Measurements from ENCODE around the gene ASB4. TPM values are rescaled to one million over a fixed set of nuclear protein-coding genes. Genes with fewer than 3 reads are reported as not detected.

The ASB4 gene
- polyA plus RNA-seq, 2 of the 4 experiments (the other 2 are of a cell fraction): 1.4 to 3.1 TPM

- no peak overlapping the region for H3K4me3 ChIP-seq
- peaks cover 34% of the 10 kb centered on the region for H3K4me1 ChIP-seq
- ATAC-seq: no peak
- H3K4me2 ChIP-seq: no peak overlapping the region
- POLR2A ChIA-PET: interaction anchor here (0.8 kb wide), 1 partner anchor 84 kb away, joined by 3 read pairs; the partner anchor contains the start of gene PON3
- no peak for TF ChIP-seq MYC (IDR thresholded peaks at IDR 0.05; ENCODE audit: borderline replicate concordance, low read length)
- TF ChIP-seq RAD21 (conservative IDR thresholded peaks at IDR 0.05 in 1 of 2, IDR thresholded peaks at IDR 0.05 in 1 of 2): no peak
- no peak for TF ChIP-seq HOXB5 (CRISPR knock-in tag; IDR thresholded peaks at IDR 0.05)
- TF ChIP-seq CHD4 (IDR thresholded peaks at IDR 0.05; ENCODE audit: borderline replicate concordance): no peak
- no peak for TF ChIP-seq EP300 (IDR thresholded peaks at IDR 0.05)
- TF ChIP-seq CTCF (IDR thresholded peaks at IDR 0.05): no peak
- TF ChIP-seq ZFP36 (IDR thresholded peaks at IDR 0.05; ENCODE audit: borderline replicate concordance, partially characterized antibody): no peak
- TF ChIP-seq RCOR1 (IDR thresholded peaks at IDR 0.05; ENCODE audit: low read depth, low read length): no peak
- TF ChIP-seq SMC3 (IDR thresholded peaks at IDR 0.05): no peak
- no peak for TF ChIP-seq CHD2 (IDR thresholded peaks at IDR 0.05; ENCODE audit: low read length, partially characterized antibody)
- peak overlapping the region in 1 of 2 experiments; percentile 92; a peak in 4 of 6 replicates for H3K27ac ChIP-seq
- DNase-seq (ENCODE audit: low read depth in 1 of 2, low spot score in 1 of 2): no peak
- H3K9me3 ChIP-seq: no peaks in the 10 kb centered on the region
- CTCF ChIA-PET: interaction anchor here (0.6 to 10.6 kb wide), 16 partner anchors 10 to 1184 kb away, joined by 3 to 176 read pairs (median 16); partner anchors contain the start of gene PON3
- FAIRE-seq: peak; percentile 59
These were observed 5.6 kb upstream of the ASB4 start for GRCh38 chr7:95479992-95480624.

DNA sequence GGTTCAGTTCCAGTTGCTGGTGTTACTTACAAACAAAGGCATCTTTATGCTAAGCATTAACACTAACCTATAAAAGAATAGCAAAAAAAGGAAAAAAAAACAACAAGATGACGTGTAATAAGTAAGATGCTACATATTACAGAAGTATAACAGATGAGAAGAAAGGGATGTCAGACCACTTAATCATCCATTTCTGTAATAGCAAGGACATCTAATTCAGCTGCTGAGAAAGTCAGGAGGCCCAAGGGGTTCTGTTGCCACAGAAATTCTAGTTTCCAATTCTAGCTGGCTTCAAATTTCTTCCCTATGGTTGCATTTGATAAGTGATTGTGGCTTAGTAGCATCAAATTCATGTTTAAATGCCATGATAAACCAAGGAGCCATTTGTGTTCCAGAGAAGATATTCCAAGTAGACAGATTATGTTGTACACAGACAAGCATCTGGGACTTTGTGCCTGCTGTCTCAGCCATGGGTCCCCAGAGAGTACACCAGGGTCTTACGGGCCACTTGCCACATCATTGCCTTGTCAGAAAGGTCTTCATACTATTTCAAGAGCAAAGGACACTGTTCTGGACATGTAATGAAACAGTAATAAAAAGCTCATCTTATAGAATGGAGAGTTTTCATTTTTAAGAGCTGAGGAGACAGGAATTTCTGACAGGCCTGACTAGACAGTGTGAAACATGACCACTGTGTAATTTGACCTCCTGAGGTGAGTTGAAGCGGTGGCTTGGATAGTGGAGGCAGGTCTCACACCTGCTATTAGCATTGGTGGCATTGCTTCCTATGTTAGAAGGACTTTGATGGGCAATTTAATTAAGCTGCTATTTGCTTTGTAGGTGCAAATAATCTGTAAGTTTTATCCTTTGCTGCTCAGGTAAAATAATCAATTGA lies 4.2 kb upstream of the ASB4 start:
- H3K27ac ChIP-seq: peak overlapping the region in 1 of 2 experiments; percentile 67; a peak in 3 of 6 replicates
- CTCF ChIA-PET: interaction anchor here (0.8 to 10.6 kb wide), 10 partner anchors 9 to 1185 kb away, joined by 3 to 176 read pairs (median 22); partner anchors contain the start of gene PON3
- FAIRE-seq (peak; percentile 70), DNase-seq (ENCODE audit: low read depth in 1 of 2, low spot score in 1 of 2) (no peak), ATAC-seq (no peak)
- no peak overlapping the region for H3K4me3 ChIP-seq
- H3K4me2 ChIP-seq: no peak overlapping the region
- H3K4me1 ChIP-seq: peaks cover 27% of the 10 kb centered on the region
- POLR2A ChIA-PET: no interaction called here
- TF ChIP-seq NR3C1 (IDR thresholded peaks at IDR 0.05) (no peak), NPAS2 (CRISPR knock-in tag; IDR thresholded peaks at IDR 0.05; ENCODE audit: borderline replicate concordance) (no peak), BCL3 (IDR thresholded peaks at IDR 0.05) (no peak), ATOH8 (CRISPR knock-in tag; IDR thresholded peaks at IDR 0.05; ENCODE audit: low read depth) (no peak), JUNB (IDR thresholded peaks at IDR 0.05) (no peak), ZSCAN20 (CRISPR knock-in tag; IDR thresholded peaks at IDR 0.05) (no peak), BHLHE40 (IDR thresholded peaks at IDR 0.05; ENCODE audit: low read depth, low read length) (no peak), EHF (CRISPR knock-in tag; IDR thresholded peaks at IDR 0.05) (no peak), MAFK (IDR thresholded peaks at IDR 0.05; ENCODE audit: partially characterized antibody) (no peak), EHMT2 (IDR thresholded peaks at IDR 0.05; ENCODE audit: low read depth) (no peak)
- TF ChIP-seq, protein P1, sequence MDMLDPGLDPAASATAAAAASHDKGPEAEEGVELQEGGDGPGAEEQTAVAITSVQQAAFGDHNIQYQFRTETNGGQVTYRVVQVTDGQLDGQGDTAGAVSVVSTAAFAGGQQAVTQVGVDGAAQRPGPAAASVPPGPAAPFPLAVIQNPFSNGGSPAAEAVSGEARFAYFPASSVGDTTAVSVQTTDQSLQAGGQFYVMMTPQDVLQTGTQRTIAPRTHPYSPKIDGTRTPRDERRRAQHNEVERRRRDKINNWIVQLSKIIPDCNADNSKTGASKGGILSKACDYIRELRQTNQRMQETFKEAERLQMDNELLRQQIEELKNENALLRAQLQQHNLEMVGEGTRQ (IDR thresholded peaks at IDR 0.05): no peak
- TF ChIP-seq, protein P2, sequence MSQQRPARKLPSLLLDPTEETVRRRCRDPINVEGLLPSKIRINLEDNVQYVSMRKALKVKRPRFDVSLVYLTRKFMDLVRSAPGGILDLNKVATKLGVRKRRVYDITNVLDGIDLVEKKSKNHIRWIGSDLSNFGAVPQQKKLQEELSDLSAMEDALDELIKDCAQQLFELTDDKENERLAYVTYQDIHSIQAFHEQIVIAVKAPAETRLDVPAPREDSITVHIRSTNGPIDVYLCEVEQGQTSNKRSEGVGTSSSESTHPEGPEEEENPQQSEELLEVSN (IDR thresholded peaks at IDR 0.05; ENCODE audit: borderline replicate concordance, low read depth): no peak
- TF ChIP-seq, protein P3, sequence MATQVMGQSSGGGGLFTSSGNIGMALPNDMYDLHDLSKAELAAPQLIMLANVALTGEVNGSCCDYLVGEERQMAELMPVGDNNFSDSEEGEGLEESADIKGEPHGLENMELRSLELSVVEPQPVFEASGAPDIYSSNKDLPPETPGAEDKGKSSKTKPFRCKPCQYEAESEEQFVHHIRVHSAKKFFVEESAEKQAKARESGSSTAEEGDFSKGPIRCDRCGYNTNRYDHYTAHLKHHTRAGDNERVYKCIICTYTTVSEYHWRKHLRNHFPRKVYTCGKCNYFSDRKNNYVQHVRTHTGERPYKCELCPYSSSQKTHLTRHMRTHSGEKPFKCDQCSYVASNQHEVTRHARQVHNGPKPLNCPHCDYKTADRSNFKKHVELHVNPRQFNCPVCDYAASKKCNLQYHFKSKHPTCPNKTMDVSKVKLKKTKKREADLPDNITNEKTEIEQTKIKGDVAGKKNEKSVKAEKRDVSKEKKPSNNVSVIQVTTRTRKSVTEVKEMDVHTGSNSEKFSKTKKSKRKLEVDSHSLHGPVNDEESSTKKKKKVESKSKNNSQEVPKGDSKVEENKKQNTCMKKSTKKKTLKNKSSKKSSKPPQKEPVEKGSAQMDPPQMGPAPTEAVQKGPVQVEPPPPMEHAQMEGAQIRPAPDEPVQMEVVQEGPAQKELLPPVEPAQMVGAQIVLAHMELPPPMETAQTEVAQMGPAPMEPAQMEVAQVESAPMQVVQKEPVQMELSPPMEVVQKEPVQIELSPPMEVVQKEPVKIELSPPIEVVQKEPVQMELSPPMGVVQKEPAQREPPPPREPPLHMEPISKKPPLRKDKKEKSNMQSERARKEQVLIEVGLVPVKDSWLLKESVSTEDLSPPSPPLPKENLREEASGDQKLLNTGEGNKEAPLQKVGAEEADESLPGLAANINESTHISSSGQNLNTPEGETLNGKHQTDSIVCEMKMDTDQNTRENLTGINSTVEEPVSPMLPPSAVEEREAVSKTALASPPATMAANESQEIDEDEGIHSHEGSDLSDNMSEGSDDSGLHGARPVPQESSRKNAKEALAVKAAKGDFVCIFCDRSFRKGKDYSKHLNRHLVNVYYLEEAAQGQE (IDR thresholded peaks at IDR 0.05): no peak
- WGBS (ENCODE audit: missing lambda C conversion rate): 89% methylated on average over 3 of the region's 3 CpGs
- H3K9me3 ChIP-seq: no peaks in the 10 kb centered on the region
